Hematopoietic multipotent progenitor cell treated with erythropoietin and hydrocortisone succinate and interleukin-3 and kit ligand, for 17 days (in vitro differentiated cells): ENCODE measurements around the gene ROPN1B.
"Not testable (repeated sequence)": the region's sequence is repeated elsewhere in the genome, so short reads cannot be mapped to it uniquely, and the experiment has no call there.

Experiments
- DNase-seq: peaks from one replicate; pipeline ENCODE4 v3.0.0-alpha.2; 2015; ENCODE audit warnings: low spot score

Gene ROPN1B

DNA sequence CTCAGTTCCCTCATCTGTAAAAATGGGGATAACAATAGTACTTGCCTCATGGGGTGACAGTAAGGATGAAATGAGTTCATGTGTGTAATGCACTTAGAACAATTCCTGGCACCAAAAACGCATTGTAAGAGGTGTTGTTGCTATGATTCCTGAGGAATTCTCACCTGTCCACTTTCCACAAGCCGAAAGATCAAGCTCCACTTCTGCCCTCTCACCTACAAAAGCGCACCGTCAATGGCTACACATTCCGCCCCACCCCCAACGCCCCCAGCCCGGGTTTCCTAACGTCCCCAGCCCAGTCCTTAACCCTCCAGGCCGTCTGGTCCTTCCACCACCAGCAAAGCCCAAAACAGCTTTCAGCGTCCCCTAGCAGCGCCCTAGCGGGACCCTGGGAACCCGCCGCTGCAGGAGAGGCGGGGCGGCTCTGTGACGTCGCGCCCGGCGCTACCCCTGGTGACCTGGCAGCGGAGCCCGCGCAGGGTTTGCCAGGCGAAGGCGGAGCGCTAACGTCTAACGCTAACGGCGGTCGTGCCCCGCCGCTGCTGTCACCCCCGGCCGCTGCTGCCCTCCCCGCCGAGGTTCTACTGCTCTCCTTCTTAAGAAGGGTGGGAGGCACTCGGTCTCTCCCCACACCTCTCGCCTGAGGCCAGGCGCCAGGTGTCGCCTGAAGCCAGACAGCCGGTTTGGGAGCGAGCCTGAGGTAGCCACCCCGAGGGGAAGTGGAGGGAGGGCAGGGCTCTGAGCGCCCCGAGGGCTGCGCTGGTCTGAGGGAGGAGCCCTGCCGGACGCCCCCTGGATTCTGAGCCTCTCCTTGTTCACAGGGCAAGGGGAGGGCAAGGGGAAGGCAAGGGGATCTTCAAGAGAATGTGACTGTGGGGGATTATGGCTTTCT lies at the start of gene ROPN1B:
Gene ROPN1B, plus strand, starts transcription at position 478 of the 892 bp plus-strand sequence. CDS start 2,877 bp downstream, outside the sequence.
- not testable (repeated sequence) for DNase-seq

DNA sequence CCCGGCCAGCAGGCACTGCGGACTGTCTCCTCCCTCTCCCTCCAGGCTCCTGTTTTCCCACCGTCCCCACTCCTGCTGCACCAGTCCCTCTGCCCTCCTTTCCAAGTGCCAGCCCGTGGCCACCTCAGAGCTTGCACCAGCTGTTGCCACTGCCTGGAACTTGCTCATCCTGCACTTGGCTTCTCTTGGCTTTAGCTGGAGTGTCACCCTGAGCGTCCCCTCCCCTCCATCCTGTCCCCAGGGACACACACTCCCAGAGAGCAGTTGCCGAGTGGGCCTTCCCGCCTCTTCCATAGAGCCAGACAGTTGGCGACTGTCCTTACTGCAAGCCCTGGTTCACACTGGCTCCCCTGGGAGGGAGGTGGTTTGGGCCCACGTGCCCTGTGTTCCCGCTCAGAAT lies 48.8 kb upstream of the ROPN1B start:
- not testable (repeated sequence) for DNase-seq

DNA sequence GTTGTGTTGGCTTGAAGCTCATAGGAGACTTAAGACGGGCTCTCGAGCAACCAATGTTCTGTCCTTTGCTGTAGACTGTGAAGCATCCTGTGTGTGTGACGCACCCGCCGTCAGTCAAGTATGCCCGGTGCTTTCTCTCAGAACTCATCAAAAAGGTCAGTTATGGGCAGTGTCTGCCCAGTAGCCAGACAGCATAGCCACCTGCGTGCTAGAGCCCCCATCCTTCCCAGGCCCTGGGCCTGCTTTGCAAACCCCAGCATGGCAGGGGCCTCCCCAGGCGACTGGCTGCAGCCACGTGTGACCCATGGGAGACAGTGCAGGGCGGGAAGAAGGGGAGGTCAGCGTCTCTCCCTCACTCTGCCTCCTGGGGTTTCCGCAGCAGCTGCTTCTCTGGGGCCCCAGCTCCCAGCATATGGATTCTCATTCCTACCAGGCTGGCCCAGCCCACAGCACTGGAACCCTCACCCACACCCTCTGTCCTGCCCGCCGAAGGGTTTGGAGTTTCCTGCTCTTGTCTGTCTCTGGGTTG lies 48.2 kb upstream of the ROPN1B start:
- DNase-seq: not testable (repeated sequence)

DNA sequence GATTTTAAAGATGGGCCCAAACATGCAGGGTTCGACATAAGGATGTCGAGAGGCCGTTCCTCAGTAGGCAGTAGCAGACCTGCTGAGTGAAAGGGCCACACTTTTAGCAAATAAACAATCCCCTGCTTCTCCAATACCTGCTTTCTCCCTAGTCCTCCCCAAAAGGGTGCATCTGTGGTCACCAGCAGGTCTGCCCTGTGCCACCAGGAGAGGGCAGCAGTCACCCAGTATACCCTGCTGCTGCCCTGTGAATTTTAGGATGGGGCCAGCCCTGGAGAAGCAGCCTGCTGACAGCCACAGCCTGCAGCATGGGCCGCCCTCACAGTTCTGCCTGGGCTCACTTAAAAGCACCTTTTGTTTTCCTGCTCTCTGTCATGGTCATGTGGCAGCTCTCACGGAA lies 47.3 kb upstream of the ROPN1B start:
- peak; percentile 22 for DNase-seq

DNA sequence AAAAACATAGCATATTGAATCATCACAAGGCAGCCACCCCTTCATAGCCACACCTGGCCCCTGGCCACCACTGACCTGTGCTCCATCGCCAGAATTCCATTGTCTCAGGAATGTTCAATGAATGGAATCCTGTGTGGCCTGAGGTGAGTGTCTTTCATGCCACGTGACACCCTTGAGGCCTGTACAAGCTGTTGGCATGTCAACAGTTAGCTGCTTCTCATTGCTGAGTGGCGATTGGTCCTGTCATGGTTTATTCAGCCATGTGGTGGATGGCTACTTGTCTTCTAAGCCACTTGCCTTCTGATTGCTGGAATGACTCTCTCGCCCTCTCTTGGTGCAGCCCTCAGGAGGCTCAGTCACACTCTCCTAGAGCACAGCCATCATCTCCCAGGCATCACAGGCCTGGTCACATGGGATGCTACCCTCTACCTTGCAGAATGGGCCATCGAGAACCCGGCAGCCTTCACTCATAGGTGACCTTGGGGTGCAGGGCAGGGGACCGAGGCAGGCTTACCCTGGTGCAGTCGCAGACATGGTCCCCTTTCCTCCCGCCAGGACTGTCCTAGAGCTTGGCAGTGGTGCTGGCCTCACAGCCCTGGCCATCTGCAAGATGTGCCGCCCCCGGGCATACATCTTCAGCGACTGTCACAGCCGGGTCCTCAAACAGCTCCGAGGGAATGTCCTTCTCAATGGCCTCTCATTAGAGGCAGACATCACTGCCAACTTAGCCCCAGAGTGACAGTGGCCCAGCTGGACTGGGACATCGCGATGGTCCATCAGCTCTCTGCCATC lies 45.5 kb upstream of the ROPN1B start:
- not testable (repeated sequence) for DNase-seq

DNA sequence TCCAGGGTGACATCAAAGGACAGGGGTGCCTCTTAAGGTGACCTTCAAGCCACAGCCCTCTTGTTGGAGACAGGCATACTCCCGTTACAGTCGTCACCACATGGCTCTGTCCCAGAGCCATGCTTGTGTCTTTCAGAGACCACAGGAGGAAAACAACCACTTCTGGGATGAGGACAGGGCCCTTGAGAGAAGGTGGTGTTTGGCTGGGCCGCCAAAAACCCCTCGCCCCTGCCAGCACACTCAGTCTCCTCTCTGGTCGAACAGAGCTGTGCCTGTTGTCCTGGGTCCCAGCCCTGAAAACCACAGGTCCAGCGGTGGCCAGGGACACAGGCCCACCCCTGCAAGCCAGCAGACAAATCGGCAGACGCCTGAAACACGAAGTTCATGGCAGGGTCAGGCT lies 44.7 kb upstream of the ROPN1B start:
- DNase-seq: not testable (repeated sequence)

DNA sequence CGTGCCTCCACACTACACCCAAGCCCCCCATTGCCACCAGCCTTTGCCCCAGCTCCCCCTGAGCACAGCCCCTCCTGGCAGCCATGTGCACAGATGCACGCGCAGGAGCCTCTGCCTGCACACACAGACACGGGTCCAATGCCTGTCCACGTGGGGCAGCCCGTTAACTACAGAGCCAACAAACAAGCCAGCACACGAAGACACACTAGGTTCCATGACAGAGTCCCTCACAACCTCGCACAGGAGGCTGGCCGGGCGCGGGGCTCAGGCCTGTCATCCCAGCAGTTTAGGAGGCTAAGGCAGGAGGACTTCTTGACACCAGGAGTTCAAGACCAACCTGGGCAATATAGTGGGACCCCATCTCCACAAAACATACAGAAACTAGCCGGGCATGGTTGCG lies 43.3 kb upstream of the ROPN1B start:
- not testable (repeated sequence) for DNase-seq

DNA sequence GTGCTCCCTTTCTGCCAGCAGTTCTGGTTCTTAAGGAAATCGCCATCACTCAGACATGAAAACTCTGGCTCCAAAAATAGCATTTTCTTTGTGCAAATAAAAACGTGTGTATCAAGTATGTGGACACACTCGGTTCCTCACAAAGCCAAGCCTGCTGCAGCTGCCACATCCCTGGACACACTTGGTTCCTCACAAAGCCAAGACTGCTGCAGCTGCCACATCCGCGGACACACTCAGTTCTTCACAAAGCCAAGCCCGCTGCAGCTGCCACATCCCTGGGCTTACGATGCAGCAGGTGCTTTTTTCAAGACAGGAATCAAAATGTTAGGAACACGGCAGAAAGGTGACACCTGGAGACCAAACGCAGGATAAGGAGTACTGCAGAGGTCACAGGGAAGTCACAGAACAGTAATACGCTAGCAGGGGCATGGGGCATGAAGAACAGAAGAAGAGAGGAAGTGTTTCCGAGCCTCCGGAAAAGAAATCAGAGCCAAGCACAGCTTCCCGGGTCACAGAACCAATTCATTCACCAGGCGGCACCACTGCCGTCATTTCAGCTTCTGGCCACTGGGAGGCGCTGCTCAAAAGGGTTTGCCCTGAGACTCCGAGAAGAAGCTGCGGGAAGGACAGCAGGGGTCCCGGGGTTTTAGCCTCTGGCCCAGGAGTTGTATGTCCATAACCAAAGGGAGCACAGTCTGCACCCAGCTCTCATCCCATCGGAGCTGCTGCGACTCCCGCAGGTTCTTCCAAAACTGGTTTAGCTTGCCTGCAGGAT lies 40.0 kb upstream of the ROPN1B start:
- DNase-seq: peak; percentile 41

DNA sequence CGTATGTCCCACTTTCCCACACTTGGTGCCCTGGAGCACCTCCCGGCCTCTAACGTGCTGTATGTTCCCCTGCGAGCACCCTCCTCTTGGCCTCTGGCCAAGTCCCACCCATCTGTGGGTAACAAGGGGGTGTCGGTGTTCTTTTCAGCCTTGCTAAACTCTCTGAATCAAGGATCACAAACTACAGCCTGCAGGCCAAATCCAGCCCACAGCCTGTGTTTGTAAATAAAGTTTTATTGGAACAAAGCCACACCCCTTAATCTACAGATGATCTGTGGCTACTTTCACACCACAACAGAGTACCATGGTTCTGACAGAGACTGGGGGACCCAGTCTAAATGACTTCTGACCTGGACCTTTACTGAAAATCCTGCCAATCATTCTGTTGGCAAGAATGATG lies 39.2 kb upstream of the ROPN1B start:
- not testable (repeated sequence) for DNase-seq

DNA sequence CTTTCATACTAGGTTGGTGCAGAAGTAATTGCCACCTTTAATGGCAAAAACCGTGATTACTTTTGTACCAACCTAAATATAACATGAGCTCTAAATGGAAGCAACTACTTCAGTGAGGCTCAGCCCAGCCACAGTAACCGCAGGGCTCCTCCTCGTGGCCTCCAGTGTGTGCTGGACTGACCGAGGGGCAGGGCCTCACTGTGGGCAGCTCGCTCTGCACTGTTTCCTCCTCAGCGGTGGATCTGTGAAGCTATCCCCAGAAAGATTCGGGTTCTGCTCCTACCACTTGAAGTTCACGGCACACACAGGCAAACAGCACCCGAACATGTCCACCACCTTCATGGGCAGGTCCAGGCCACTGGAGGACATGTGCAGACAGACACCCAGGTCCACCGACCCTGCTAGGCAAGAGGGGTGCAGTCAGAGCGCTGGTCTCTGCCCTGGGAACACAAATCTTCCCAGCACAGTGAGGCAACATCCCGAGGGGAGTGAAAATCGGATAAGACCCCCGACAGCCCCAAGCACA lies 37.6 kb upstream of the ROPN1B start:
- DNase-seq: not testable (repeated sequence)

DNA sequence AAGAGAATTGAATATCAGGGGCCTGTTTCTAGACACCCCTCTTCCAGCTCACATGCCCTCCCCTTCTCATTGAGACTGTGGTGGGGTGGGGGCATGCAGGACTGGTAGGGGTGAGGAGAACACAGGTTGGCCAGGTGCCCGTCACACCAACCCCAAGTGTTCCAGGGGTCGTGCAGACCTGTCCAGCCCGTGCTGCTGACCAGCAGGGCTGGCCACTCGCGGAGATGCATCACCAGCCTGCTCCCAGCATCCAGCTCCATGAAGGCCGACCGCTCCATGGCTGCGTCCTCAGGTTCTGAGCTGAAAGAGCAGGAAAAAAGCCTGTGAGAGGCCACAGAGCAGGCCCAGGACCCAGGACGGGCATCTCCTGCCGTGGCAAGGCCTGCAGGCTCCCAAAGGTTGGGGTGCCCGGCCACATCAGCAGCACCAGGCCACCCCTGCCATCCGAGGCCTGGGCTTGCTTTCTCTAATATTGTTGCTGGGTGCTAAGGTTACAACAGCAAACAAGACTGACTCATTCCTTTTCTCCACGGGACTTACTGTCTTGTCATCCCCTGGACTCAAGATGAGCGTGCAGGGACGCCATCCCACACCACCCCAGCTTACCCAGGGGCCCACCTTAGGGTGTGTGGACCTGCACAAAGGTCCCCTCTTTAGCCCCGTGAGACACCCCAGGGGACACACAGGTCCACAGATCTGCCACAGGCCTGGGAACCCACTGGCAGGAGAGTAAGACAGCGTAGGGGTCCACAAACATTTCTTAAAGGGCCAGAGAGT lies 35.4 kb upstream of the ROPN1B start:
- DNase-seq: not testable (repeated sequence)

DNA sequence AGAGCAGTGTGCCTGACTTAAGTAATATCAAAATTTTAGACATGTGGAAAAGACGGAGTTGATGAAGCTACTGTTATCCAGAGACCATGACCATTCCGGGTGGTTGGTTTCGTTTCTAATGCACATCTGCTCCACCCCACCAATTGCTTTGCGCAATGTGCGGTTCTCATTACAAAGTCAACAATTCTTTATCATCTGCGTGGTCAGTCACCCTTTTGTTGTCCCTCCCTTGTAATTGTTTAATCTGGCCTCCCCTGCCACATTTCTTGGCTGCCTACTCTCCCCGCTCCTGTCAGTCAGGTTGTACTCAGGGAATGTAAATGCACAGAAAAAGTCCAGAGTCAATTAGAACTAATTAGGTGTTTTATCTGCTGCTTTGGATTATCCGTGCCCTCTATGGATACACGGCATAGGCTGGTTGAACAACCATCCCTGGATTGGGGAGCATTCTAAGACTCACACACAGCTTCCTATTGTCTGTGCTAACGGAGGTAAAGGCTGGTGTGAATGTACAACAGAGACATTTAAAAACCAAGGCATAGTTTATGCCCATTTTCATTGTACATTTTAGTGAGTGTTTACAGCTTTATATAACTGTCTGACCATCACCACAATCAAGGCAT lies 33.6 kb upstream of the ROPN1B start:
- DNase-seq: not testable (repeated sequence)

DNA sequence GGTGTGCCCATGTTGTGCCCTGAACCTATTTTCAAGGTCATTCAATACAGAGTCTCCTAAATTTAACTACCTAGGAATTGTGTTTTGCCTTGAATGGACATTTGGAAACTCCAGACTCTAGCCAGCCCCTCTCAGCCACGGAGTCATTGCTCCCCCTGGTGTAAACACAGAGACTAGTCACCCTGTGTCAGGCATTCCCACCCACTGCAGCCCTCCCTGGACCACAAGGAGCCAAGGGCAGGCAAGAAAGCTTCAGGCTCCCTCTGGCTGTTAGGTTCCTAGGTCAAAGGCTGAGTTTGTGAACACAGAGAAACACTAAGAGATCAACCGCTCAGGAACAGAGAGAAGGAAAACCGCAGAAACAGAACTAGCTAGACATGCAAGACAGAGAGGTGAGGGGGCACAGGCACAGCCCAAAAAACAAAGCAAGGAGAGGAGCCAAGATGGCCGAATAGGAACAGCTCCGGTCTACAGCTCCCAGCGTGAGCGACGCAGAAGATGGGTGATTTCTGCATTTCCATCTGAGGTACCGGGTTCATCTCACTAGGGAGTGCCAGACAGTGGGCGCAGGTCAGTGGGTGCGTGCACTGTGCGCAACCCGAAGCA lies 32.7 kb upstream of the ROPN1B start:
- DNase-seq: not testable (repeated sequence)

DNA sequence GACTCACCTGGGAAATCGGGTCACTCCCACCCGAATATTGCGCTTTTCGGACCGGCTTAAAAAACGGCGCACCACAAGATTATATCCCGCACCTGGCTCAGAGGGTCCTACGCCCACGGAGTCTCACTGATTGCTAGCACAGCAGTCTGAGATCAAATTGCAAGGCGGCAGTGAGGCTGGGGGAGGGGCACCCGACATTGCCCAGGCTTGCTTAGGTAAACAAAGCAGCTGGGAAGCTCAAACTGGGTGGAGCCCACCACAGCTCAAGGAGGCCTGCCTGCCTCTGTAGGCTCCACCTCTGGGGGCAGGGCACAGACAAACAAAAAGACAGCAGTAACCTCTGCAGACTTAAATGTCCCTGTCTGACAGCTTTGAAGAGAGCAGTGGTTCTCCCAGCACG lies 32.1 kb upstream of the ROPN1B start:
- not testable (repeated sequence) for DNase-seq

DNA sequence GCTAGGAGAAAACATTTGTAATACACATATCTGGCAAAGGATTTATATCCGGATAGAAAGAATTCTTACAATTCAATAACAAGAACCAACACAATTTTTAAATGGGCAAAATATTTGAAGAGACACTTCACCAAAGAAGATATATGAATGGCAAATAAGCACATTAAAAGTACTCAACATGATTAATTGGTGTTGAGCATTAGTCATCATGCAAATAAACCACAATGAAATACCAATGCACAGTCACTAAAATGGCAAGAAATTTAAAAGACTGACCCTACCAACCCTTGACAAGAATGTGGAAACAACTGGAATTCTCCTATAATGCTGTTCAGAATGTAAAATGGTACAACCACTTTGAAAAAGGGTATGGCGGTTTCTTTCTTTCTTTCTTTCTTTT lies 21.2 kb upstream of the ROPN1B start:
- not testable (repeated sequence) for DNase-seq

DNA sequence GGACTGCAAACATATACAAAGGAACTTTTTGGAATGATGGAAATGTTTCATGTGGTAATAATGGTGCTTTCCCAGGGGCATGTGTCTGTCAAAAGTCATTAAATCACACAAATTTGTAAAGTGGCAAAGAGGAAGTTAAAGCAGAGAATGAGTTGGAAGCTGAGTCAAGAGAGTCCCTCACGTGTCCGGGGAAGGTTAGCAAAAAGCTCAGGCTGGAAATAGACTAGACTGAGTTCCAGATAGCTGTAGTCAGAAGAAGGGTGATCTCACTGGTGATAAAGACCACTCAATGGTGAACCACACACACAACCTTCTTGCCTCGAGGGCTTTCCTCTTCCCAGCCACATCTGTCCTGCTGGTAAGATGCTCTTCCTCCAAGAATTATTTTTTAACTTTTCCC lies 20.1 kb upstream of the ROPN1B start:
- DNase-seq: not testable (repeated sequence)

DNA sequence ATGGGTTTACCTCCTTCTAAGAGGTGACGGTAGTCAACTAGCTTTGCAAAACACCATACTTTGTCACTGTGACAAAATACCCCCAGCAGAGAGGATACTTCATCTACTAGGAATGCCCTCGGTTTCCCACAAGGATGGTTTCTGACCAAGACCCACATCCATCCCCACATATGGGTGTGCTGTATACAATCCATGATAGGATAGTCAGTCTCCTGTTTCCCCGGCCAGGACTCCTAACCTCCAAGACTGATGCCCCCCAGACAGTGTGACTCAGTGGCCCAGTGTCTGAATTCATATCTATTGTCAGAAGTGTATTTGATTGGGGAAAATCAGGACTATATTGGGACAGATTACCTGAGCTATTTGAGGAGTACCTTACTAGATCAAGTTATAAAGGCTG lies 17.8 kb upstream of the ROPN1B start:
- not testable (repeated sequence) for DNase-seq

DNA sequence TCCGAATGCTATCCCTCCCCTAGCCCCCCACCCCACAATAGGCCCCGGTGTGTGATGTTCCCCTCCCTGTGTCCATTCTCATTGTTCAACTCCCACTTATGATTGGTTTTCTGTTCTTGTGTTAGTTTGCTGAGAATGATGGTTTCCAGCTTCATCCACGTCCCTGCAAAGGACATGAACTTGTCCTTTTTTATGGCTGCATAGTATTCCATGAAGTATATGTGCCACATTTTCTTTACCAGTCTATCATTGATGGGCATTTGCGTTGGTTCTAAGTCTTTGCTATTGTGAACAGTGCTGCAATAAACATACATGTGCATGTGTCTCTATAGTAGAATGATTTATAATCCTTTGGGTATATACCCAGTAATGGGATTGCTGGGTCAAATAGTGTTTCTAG lies 12.0 kb upstream of the ROPN1B start:
- DNase-seq: not testable (repeated sequence)

DNA sequence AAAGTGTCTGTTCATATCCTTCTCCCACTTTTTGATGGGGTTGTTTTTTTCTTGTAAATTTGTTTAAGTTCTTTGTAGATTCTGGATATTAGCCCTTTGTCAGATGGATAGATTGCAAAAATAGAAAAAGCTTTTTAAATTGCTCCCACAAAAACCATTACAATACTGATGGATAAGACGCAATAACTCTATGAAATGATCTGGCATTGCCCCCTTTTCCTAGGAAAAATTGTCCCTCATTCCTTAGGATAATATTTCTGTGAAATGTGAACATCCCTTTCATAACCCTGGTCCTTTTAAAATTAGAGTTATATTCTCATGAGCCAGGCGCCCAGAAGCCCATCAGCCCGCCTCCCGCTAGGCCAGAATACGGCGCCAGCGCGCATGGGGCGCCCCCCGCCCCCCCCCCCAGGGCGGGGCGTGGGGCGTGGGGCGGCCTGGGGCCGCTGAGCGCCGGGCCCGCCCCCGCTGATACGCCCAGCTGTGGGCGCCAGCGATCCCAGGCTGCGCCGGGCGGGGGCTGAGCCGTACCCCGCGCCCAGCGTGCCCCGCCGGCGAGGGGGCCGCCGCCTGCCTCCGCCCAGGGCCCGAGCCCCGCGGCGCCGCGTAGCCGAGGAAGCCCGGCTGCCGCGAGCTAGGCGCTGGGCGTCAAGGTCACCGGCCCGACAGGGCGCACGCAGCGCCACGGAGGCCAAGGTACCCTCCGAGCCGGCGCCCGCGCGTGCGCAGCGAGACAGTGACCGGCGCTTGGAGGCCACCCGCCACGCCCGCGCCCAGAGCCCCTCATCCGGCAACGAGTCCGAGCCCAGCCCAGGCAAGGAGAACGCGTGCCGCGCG lies 11.1 kb upstream of the ROPN1B start:
- no peak for DNase-seq
